HT-29 (cell line): ENCODE data around the gene TAAR8. TPM values are rescaled to one million over a fixed set of nuclear protein-coding genes. Genes with fewer than 3 reads are reported as not detected.
A peak's percentile ranks its signal among the peaks of the same experiment; 100 is the strongest.
"Not testable (repeated sequence)": the region's sequence is repeated elsewhere in the genome, so short reads cannot be mapped to it uniquely, and the experiment has no call there.

Experiments used
- DNase-seq: peaks from one replicate; pipeline ENCODE4 v3.0.0-alpha.2; 2015; ENCODE audit warnings: low spot score
- total RNA-seq: library from RNA; depleted of rRNA; stranded (reverse); fragments of >200 nt; shearing (Covaris generic); gene quantifications from 2 replicates; pipeline ENCODE4 v1.2.3, GENCODE V29; 2014; rRNA removed

TAAR8 gene
- total RNA-seq = not detected in 2 replicates

- DNase-seq = no peak
Observed at GRCh38 chr6:132552372-132552771, at the start of gene TAAR8. Gene TAAR8 (plus strand): TSS chr6:132552672. CDS start chr6:132552693, 21 bp downstream.

GRCh38 chr6:132504757-132505156, 47.7 kb upstream of the TAAR8 start:
- no peak for DNase-seq

- no peak for DNase-seq
Observed at GRCh38 chr6:132505158-132505557, 47.3 kb upstream of the TAAR8 start.

- no peak for DNase-seq
Observed at GRCh38 chr6:132506461-132506860, 46.0 kb upstream of the TAAR8 start.

GRCh38 chr6:132506869-132507808, 45.3 kb upstream of the TAAR8 start:
- no peak for DNase-seq

GRCh38 chr6:132511210-132511830, 41.2 kb upstream of the TAAR8 start:
- peak; percentile 19 for DNase-seq

GRCh38 chr6:132511831-132512220, 40.6 kb upstream of the TAAR8 start:
- DNase-seq = no peak

GRCh38 chr6:132512342-132512637, 40.2 kb upstream of the TAAR8 start:
- no peak for DNase-seq

GRCh38 chr6:132512638-132513632, 39.5 kb upstream of the TAAR8 start, which contains the start of gene STX7:
Gene STX7 (minus strand): TSS chr6:132513116. CDS start chr6:132503530, 9,586 bp downstream.
- peak; percentile 95 for DNase-seq

GRCh38 chr6:132513831-132514545, 38.5 kb upstream of the TAAR8 start:
- peak; percentile 20 for DNase-seq

- no peak for DNase-seq
Observed at GRCh38 chr6:132515386-132515785, 37.1 kb upstream of the TAAR8 start.

GRCh38 chr6:132520953-132521352, 31.5 kb upstream of the TAAR8 start:
- no peak for DNase-seq

GRCh38 chr6:132524646-132525045, 27.8 kb upstream of the TAAR8 start:
- no peak for DNase-seq

- DNase-seq = no peak
Observed at GRCh38 chr6:132525866-132526265, 26.6 kb upstream of the TAAR8 start.

- DNase-seq = no peak
Observed at GRCh38 chr6:132526461-132526860, 26.0 kb upstream of the TAAR8 start.

- peak; percentile 69 for DNase-seq
Observed at GRCh38 chr6:132527791-132528190, 24.7 kb upstream of the TAAR8 start.

GRCh38 chr6:132530293-132530974, 22.0 kb upstream of the TAAR8 start:
- peak; percentile 90 for DNase-seq

- not testable (repeated sequence) for DNase-seq
Observed at GRCh38 chr6:132534546-132534945, 17.9 kb upstream of the TAAR8 start.

- DNase-seq = no peak
Observed at GRCh38 chr6:132537145-132537544, 15.3 kb upstream of the TAAR8 start.

GRCh38 chr6:132537977-132538376, 14.5 kb upstream of the TAAR8 start, which contains the start of gene TAAR9:
Gene TAAR9 (plus strand): TSS chr6:132538277. CDS start chr6:132538290, 13 bp downstream.
- no peak for DNase-seq
